OCI-LY7 (cell line): ENCODE results near the gene GADD45A. TPM values are rescaled to one million over a fixed set of nuclear protein-coding genes. Genes with fewer than 3 reads are reported as not detected.
"Not testable (repeated sequence)": the region's sequence is repeated elsewhere in the genome, so short reads cannot be mapped to it uniquely, and the experiment has no call there.

ENCODE experiments used
- BruUV-seq: library from RNA; stranded (reverse); fragments of 400-500 nt; replicated peaks from 2 replicates; lab custom pipeline; 2021; lab: Mats Ljungman, UMichigan
- CTCF ChIA-PET: fragments of 300-600 bp; sonication (Branson Sonifier 250); formaldehyde crosslinking; loops from one replicate; lab custom pipeline; 2022; ENCODE audit warnings: antibody characterized with exemption; ENCODE audit not compliant: unreplicated experiment; lab: Charles Lee
- POLR2A ChIA-PET: fragments of 300-600 bp; sonication (Branson Sonifier 250); formaldehyde crosslinking; loops from one replicate; lab custom pipeline; 2022; ENCODE audit warnings: antibody characterized with exemption; lab: Charles Lee
- DNase-seq: peaks from one replicate; pipeline ENCODE4 v3.0.0-alpha.2; 2015; ENCODE audit warnings: low spot score
- H2AFZ ChIP-seq: fragments of 200-600 bp; sonication (generic), shearing (Covaris generic); 2 replicates; pipeline ENCODE4 v1.6.1; 2014; ENCODE audit warnings: mild to moderate bottlenecking, antibody characterized with exemption, low read length, moderate library complexity
- H3K27ac ChIP-seq: fragments of 200-600 bp; sonication (generic); 2 replicates; pipeline ENCODE4 v1.5.1; 2014; ENCODE audit warnings: mixed run types, low read depth, mild to moderate bottlenecking, moderate library complexity, low read length, inconsistent platforms; ENCODE audit not compliant: poor library complexity, severe bottlenecking
- H3K36me3 ChIP-seq: fragments of 200-600 bp; sonication (generic); 2 replicates; pipeline ENCODE4 v1.6.1; 2014; ENCODE audit warnings: mild to moderate bottlenecking, antibody characterized with exemption, low read length, moderate library complexity, mixed read lengths; ENCODE audit not compliant: insufficient read depth
- H3K4me1 ChIP-seq: fragments of 200-600 bp; sonication (generic); 2 replicates; pipeline ENCODE4 v1.5.1; 2014; ENCODE audit warnings: mild to moderate bottlenecking, low read length; ENCODE audit not compliant: insufficient read depth, poor library complexity, severe bottlenecking
- H3K4me2 ChIP-seq: fragments of 200-600 bp; sonication (generic); 2 replicates; pipeline ENCODE4 v1.6.1; 2014; ENCODE audit warnings: mild to moderate bottlenecking, low read length
- H3K4me3 ChIP-seq: fragments of 200-600 bp; sonication (generic); 2 replicates; pipeline ENCODE4 v1.5.1; 2014; ENCODE audit warnings: mild to moderate bottlenecking, low read depth, low read length; ENCODE audit not compliant: poor library complexity, severe bottlenecking
- H3K79me2 ChIP-seq: fragments of 200-600 bp; sonication (generic); 2 replicates; pipeline ENCODE4 v1.6.1; 2016; ENCODE audit warnings: low read depth, mild to moderate bottlenecking, low read length, moderate library complexity, mixed read lengths; ENCODE audit not compliant: insufficient read depth
- H3K9me2 ChIP-seq: fragments of 200-600 bp; sonication (generic); 2 replicates; pipeline ENCODE4 v1.6.1; 2016; ENCODE audit warnings: mild to moderate bottlenecking, low read length, mixed read lengths; ENCODE audit not compliant: insufficient read depth
- H3K9me3 ChIP-seq: fragments of 200-600 bp; sonication (generic); 2 replicates; pipeline ENCODE4 v1.6.1; 2014; ENCODE audit warnings: mild to moderate bottlenecking, mixed run types, low read length, mixed read lengths
- H4K20me1 ChIP-seq: fragments of 200-600 bp; sonication (generic); 2 replicates; pipeline ENCODE4 v1.6.1; 2014; ENCODE audit warnings: mild to moderate bottlenecking, antibody characterized with exemption, low read length, moderate library complexity, mixed read lengths; ENCODE audit not compliant: insufficient read depth
- CTCF ChIP-seq: fragments of 200-600 bp; sonication (generic); conservative IDR thresholded peaks from 2 replicates; pipeline ENCODE4 v1.5.1; 2014; ENCODE audit warnings: mild to moderate bottlenecking, antibody characterized with exemption, low read length, moderate library complexity, mixed read lengths
- EZH2phosphoT487 ChIP-seq: fragments of 200-600 bp; sonication (generic); IDR thresholded peaks from 2 replicates; pipeline ENCODE4 v1.6.1; 2018; ENCODE audit warnings: low read depth, borderline replicate concordance, mild to moderate bottlenecking, mixed run types, antibody characterized with exemption, low read length, moderate library complexity, mixed read lengths
- intact Hi-C: fragments of 100-400 bp; cut with micrococcal nuclease; formaldehyde crosslinking; loops from one replicate; pipeline ENCODE4 v1.10.0; 2022; ENCODE audit not compliant: unreplicated experiment
- total RNA-seq, 2 experiments: library from RNA; depleted of rRNA in 1 of 2; stranded (reverse); fragments of >200 nt in 1 of 2; shearing (Covaris generic) in 1 of 2; gene quantifications; 2 replicates each; pipeline ENCODE4 v1.2.3, GENCODE V29; 2014 to 2022

GADD45A gene
- total RNA-seq, 2 experiments from 2014 or later, result 46.8 to 48.6 TPM

- POLR2A ChIA-PET, result interaction anchor here (0.7 to 1.6 kb wide), 3 partner anchors 13 to 101 kb away, joined by 4 to 5 read pairs (median 4); no protein-coding TSS in a partner anchor
- BruUV-seq, result no TSS peak
Measured at GRCh38 chr1:67659229-67659628, 25.8 kb upstream of the GADD45A start.

GRCh38 chr1:67662884-67663283 is 22.1 kb upstream of the GADD45A start:
- BruUV-seq, result no TSS peak
- H3K79me2 ChIP-seq, result no peaks in the 10 kb centered on the region
- H3K4me1 ChIP-seq, result no peaks in the 10 kb centered on the region
- no peaks in the 10 kb centered on the region for H3K9me2 ChIP-seq
- no peak for TF ChIP-seq CTCF
- no peak for TF ChIP-seq EZH2phosphoT487
- H2AFZ ChIP-seq, result no peak overlapping the region; the same call in 1 of the 2 replicates
- H4K20me1 ChIP-seq, result no peaks in the 10 kb centered on the region
- H3K9me3 ChIP-seq, result no peaks in the 10 kb centered on the region
- no peak for DNase-seq
- no peaks in the 10 kb centered on the region for H3K36me3 ChIP-seq
- no peak overlapping the region for H3K4me3 ChIP-seq
- CTCF ChIA-PET, result interaction anchor here (0.5 kb wide), 1 partner anchor 22 kb away, joined by 10 read pairs; the partner anchor contains the start of gene GADD45A
- no peak overlapping the region for H3K4me2 ChIP-seq
- no peak overlapping the region for H3K27ac ChIP-seq
- POLR2A ChIA-PET, result interaction anchor here (1.0 to 2.4 kb wide), 3 partner anchors 12 to 318 kb away, joined by 3 to 11 read pairs (median 3); no protein-coding TSS in a partner anchor
- intact Hi-C loops, result no loop called here

More at GRCh38 chr1:67659229-67659628, 25.8 kb upstream of the GADD45A start:
- H4K20me1 ChIP-seq, result no peaks in the 10 kb centered on the region
- H3K36me3 ChIP-seq, result no peaks in the 10 kb centered on the region
- DNase-seq, result no peak
- intact Hi-C loops, result no loop called here
- H3K9me3 ChIP-seq, result no peaks in the 10 kb centered on the region
- H3K4me1 ChIP-seq, result no peaks in the 10 kb centered on the region
- TF ChIP-seq EZH2phosphoT487, result no peak
- TF ChIP-seq CTCF, result no peak
- H2AFZ ChIP-seq, result no peak overlapping the region
- H3K4me3 ChIP-seq, result no peak overlapping the region
- CTCF ChIA-PET, result interaction anchor here (0.5 kb wide), 1 partner anchor 26 kb away, joined by 19 read pairs; the partner anchor contains the start of gene GADD45A
- no peak overlapping the region for H3K27ac ChIP-seq
- no peak overlapping the region for H3K4me2 ChIP-seq
- no peaks in the 10 kb centered on the region for H3K9me2 ChIP-seq
- no peaks in the 10 kb centered on the region for H3K79me2 ChIP-seq

GRCh38 chr1:67664048-67664447 is 21.0 kb upstream of the GADD45A start:
- CTCF ChIA-PET, result no interaction called here
- POLR2A ChIA-PET, result interaction anchor here (1.1 to 2.4 kb wide), 3 partner anchors 9 to 13 kb away, joined by 3 to 11 read pairs (median 3); no protein-coding TSS in a partner anchor
- DNase-seq, result no peak
- no TSS peak for BruUV-seq
- Histone ChIP-seq H3K9me3 (no peaks in the 10 kb centered on the region), H3K4me1 (no peaks in the 10 kb centered on the region), H3K4me2 (no peak overlapping the region), H3K79me2 (no peaks in the 10 kb centered on the region), H2AFZ (no peak overlapping the region; the same call in 1 of the 2 replicates), H4K20me1 (no peaks in the 10 kb centered on the region), H3K9me2 (no peaks in the 10 kb centered on the region), H3K4me3 (no peak overlapping the region), H3K27ac (no peak overlapping the region), H3K36me3 (no peaks in the 10 kb centered on the region)
- TF ChIP-seq EZH2phosphoT487 (no peak), CTCF (no peak)
- intact Hi-C loops, result no loop called here

GRCh38 chr1:67665307-67665706 is 19.7 kb upstream of the GADD45A start:
- H3K4me3 ChIP-seq, H3K27ac ChIP-seq, H3K36me3 ChIP-seq, CTCF ChIA-PET, H4K20me1 ChIP-seq, DNase-seq, H3K9me3 ChIP-seq, H3K9me2 ChIP-seq, H3K4me2 ChIP-seq, POLR2A ChIA-PET, BruUV-seq, H2AFZ ChIP-seq, H3K79me2 ChIP-seq, H3K4me1 ChIP-seq: not testable (repeated sequence)
- intact Hi-C loops, result loop anchor here (1.0 kb wide), 1 partner anchor 10 kb away; no protein-coding TSS in a partner anchor
